HCT116 (cell line): ENCODE data around the gene SHISAL2A. TPM values are rescaled to one million over a fixed set of nuclear protein-coding genes. Genes with fewer than 3 reads are reported as not detected.

ENCODE experiments used
- ATAC-seq: fragments of 200-7000 bp; cut with Tn5 transposase; 2 replicates; pipeline ENCODE4 v1.9.1; 2020; ENCODE audit warnings: mild to moderate bottlenecking, moderate library complexity
- Bru-seq: library from RNA; stranded (reverse); fragments of 400-500 nt; gene quantifications from one replicate; lab custom pipeline; 2021; lab: Mats Ljungman, UMichigan
- BruChase-seq, 2 experiments: library from RNA; stranded (reverse); fragments of 400-500 nt; gene quantifications; one replicate each; lab custom pipeline; 2021; lab: Mats Ljungman, UMichigan
- BruUV-seq: library from RNA; stranded (reverse); fragments of 400-500 nt; replicated peaks from 2 replicates; lab custom pipeline; 2021; lab: Mats Ljungman, UMichigan
- CTCF ChIA-PET: fragments of 300-600 bp; sonication (Branson Sonifier 250); formaldehyde crosslinking; loops from one replicate; lab custom pipeline; 2021; ENCODE audit warnings: antibody characterized with exemption; lab: Charles Lee
- POLR2A ChIA-PET: fragments of 300-600, 350-600 bp; sonication (Branson Sonifier 250); formaldehyde crosslinking; loops from one replicate; lab custom pipeline; 2021; ENCODE audit warnings: antibody characterized with exemption; lab: Charles Lee
- RAD21 ChIA-PET, 2 experiments: fragments of 300-600 bp; sonication (Branson Sonifier 250); formaldehyde crosslinking; loops; one replicate each; lab custom pipeline; 2023; ENCODE audit warnings: low total read pairs in 2 of 2; ENCODE audit not compliant: uncharacterized antibody in 2 of 2, unreplicated experiment in 2 of 2, low non-redundant PET in 1 of 2; lab: Charles Lee
- DNase-seq: peaks from one replicate; pipeline ENCODE4 v3.0.0-alpha.2; 2010; ENCODE audit warnings: low read depth, low spot score
- H2AFZ ChIP-seq: fragments of 200-600 bp; shearing (Covaris generic), sonication (generic); 2 replicates; pipeline ENCODE4 v1.6.1; 2017; ENCODE audit warnings: low read depth, mixed run types, mixed read lengths, antibody characterized with exemption, low read length; ENCODE audit not compliant: poor library complexity, severe bottlenecking
- H3K27ac ChIP-seq: 2 replicates; pipeline ENCODE4 v1.5.1; 2012; ENCODE audit warnings: low read depth, low read length
- H3K27me3 ChIP-seq: fragments of 200-600 bp; sonication (generic); 2 replicates; pipeline ENCODE4 v1.6.1; 2016; ENCODE audit warnings: mixed run types, low read length, mixed read lengths; ENCODE audit not compliant: insufficient read depth
- H3K36me3 ChIP-seq, 2 experiments: fragments of 200-500 bp in 1 of 2; fragments of 200-600 bp in 1 of 2; sonication (Bioruptor generic) in 1 of 2; sonication (generic) in 1 of 2; 2 replicates each; pipeline versions ENCODE4 v1.5.1 to v1.6.1; 2014 to 2016; ENCODE audit warnings: low read length in 2 of 2, inconsistent platforms in 1 of 2, mixed read lengths in 1 of 2, mixed run types in 1 of 2; ENCODE audit not compliant: insufficient read depth in 2 of 2, control insufficient read depth in 1 of 2
- H3K4me1 ChIP-seq, 2 experiments: fragments of 200-600 bp in 1 of 2; sonication (generic) in 1 of 2; 2 replicates each; pipeline versions ENCODE4 v1.5.1 to v1.6.1; 2012 to 2017; ENCODE audit warnings: low read length in 2 of 2, inconsistent platforms in 1 of 2, mild to moderate bottlenecking in 1 of 2, mixed read lengths in 1 of 2, mixed run types in 1 of 2, moderate library complexity in 1 of 2; ENCODE audit not compliant: insufficient read depth in 2 of 2, control insufficient read depth in 1 of 2
- H3K4me2 ChIP-seq: fragments of 200-600 bp; sonication (generic); 2 replicates; pipeline ENCODE4 v1.6.1; 2017; ENCODE audit warnings: mixed run types, low read length, mixed read lengths
- H3K4me3 ChIP-seq, 2 experiments: fragments of 200-600 bp in 1 of 2; sonication (generic) in 1 of 2; replicated peaks in 1 of 2; 2 replicates each; pipeline ENCODE4 v1.5.1; 2011 to 2016; ENCODE audit warnings: low read length in 2 of 2, control low read depth in 1 of 2, low read depth in 1 of 2, mild to moderate bottlenecking in 1 of 2, mixed read lengths in 1 of 2, mixed run types in 1 of 2
- H3K79me2 ChIP-seq: fragments of 200-600 bp; sonication (generic); 2 replicates; pipeline ENCODE4 v1.6.1; 2017; ENCODE audit warnings: mild to moderate bottlenecking, mixed run types, low read length, moderate library complexity, mixed read lengths; ENCODE audit not compliant: insufficient read depth
- H3K9ac ChIP-seq: fragments of 200-600 bp; sonication (generic); 2 replicates; pipeline ENCODE4 v1.6.1; 2016; ENCODE audit warnings: low read length, mixed read lengths
- H3K9me2 ChIP-seq: fragments of 200-600 bp; sonication (generic), shearing (Covaris generic); 2 replicates; pipeline ENCODE4 v1.6.1; 2017; ENCODE audit warnings: mixed run types, mild to moderate bottlenecking, moderate library complexity; ENCODE audit not compliant: insufficient read depth
- H3K9me3 ChIP-seq, 2 experiments: fragments of 200-500 bp in 1 of 2; fragments of 200-600 bp in 1 of 2; sonication (Bioruptor generic) in 1 of 2; sonication (generic) in 1 of 2; 2 replicates each; pipeline ENCODE4 v1.6.1; 2014 to 2017; ENCODE audit warnings: low read length in 2 of 2, mixed read lengths in 2 of 2, inconsistent platforms in 1 of 2, low read depth in 1 of 2, mild to moderate bottlenecking in 1 of 2, mixed run types in 1 of 2, moderate library complexity in 1 of 2; ENCODE audit not compliant: control insufficient read depth in 1 of 2, insufficient read depth in 1 of 2
- H4K20me1 ChIP-seq: fragments of 200-600 bp; sonication (generic), shearing (Covaris generic); 2 replicates; pipeline ENCODE4 v1.6.1; 2017; ENCODE audit warnings: mixed run types, mild to moderate bottlenecking, moderate library complexity; ENCODE audit not compliant: insufficient read depth
- CEBPB ChIP-seq: IDR thresholded peaks from 2 replicates; pipeline ENCODE4 v1.6.1; 2012; ENCODE audit warnings: low read depth
- EGR1 ChIP-seq: IDR thresholded peaks from 2 replicates; pipeline ENCODE4 v1.6.1; 2012; ENCODE audit warnings: low read depth
- ELF1 ChIP-seq: IDR thresholded peaks from 2 replicates; pipeline ENCODE4 v1.6.1; 2012; ENCODE audit warnings: low read depth, borderline replicate concordance
- EZH2 ChIP-seq: fragments of 200-600 bp; sonication (generic); IDR thresholded peaks from 2 replicates; pipeline ENCODE4 v1.6.1; 2017; ENCODE audit warnings: antibody characterized with exemption, mixed run types
- POLR2A ChIP-seq: IDR thresholded peaks from 2 replicates; pipeline ENCODE4 v1.7.0; 2011; ENCODE audit warnings: borderline replicate concordance; ENCODE audit not compliant: insufficient read depth, insufficient read length; ENCODE audit errors: extremely low read depth
- REST ChIP-seq: IDR thresholded peaks from 2 replicates; pipeline ENCODE4 v1.6.1; 2012; ENCODE audit warnings: low read depth
- SP1 ChIP-seq: IDR thresholded peaks from 2 replicates; pipeline ENCODE4 v1.6.1; 2012; ENCODE audit warnings: low read depth
- YY1 ChIP-seq: IDR thresholded peaks from 2 replicates; pipeline ENCODE4 v1.6.1; 2011; ENCODE audit warnings: low read length, low read depth, moderate library complexity, mild to moderate bottlenecking; ENCODE audit not compliant: insufficient replicate concordance; ENCODE audit errors: extremely low read depth
- ZFX ChIP-seq: fragments of 450-650 bp; IDR thresholded peaks from 2 replicates; pipeline ENCODE4 v1.6.1; 2017
- intact Hi-C: fragments of 100-400 bp; cut with micrococcal nuclease; formaldehyde crosslinking; loops from 2 replicates; pipeline ENCODE4 v1.10.0; 2022
- long read RNA-seq: library from polyadenylated mRNA; unstranded; transcript quantifications from one replicate; pipeline ENCODE4 v2.0.0, GENCODE V29; 2021; ENCODE audit not compliant: unreplicated experiment
- polyA plus RNA-seq: library from polyadenylated mRNA; unstranded; fragments of >200 nt; gene quantifications from 2 replicates; pipeline ENCODE4 v1.2.1, GENCODE V29; 2012; ENCODE audit warnings: missing spikeins
- total RNA-seq: library from RNA; stranded (reverse); gene quantifications from one replicate; pipeline ENCODE4 v1.2.1, GENCODE V29; 2021; ENCODE audit not compliant: unreplicated experiment

The SHISAL2A gene
- not detected for total RNA-seq
- not detected in 2 replicates for polyA plus RNA-seq
- Bru-seq, nascent RNA = not detected
- BruChase-seq, experiment 1, labeled RNA remaining after a 6-hour chase = not detected
- not detected for BruChase-seq, experiment 2, labeled RNA remaining after a 2-hour chase
- long read RNA-seq = 0 reads

GRCh38 chr1:52632732-52633290, at the start of gene SHISAL2A:
SHISAL2A (plus strand) TSS chr1:52633168; CDS start chr1:52633494, 326 bp downstream.
- Histone ChIP-seq H2AFZ (no peak within 1 kb of the TSS), H3K9ac (no peak within 1 kb of the TSS), H3K4me1 (peaks cover 0 to 5% of the 10 kb centered on the region in 2 experiments; a peak in 1 of 4 replicates), H3K4me3 (no peak within 1 kb of the TSS), H3K36me3 (no peaks in the 10 kb centered on the region), H3K4me2 (no peak within 1 kb of the TSS), H3K27ac (no peak within 1 kb of the TSS), H3K79me2 (no peaks in the 10 kb centered on the region), H3K9me2 (no peaks in the 10 kb centered on the region), H4K20me1 (no peaks in the 10 kb centered on the region), H3K27me3 (no peaks in the 10 kb centered on the region), H3K9me3 (no peaks in the 10 kb centered on the region)
- BruUV-seq = no TSS peak
- RAD21 ChIA-PET = no interaction called here
- ATAC-seq (no peak), DNase-seq (no peak)
- POLR2A ChIA-PET = no interaction called here
- TF ChIP-seq EGR1 (no peak), ELF1 (no peak), POLR2A (no peak), EZH2 (no peak), ZFX (no peak), CEBPB (no peak), REST (no peak), YY1 (no peak), SP1 (no peak)
- CTCF ChIA-PET = no interaction called here
- intact Hi-C loops = no loop called here
